ENCODE measurements around the gene E2F3. TPM values are rescaled to one million over a fixed set of nuclear protein-coding genes. Genes with fewer than 3 reads are reported as not detected.

Gene E2F3
- total and polyA plus RNA-seq, 2 donors (not counting 3 experiments of a cell fraction or from before 2014, with no cell fraction given) = 8.6 to 22.0 TPM

GRCh38 chr6:20486641-20487040, 85.0 kb downstream of the E2F3 start:
- Histone ChIP-seq H3K9ac (replicated peaks; ENCODE audit: extremely low read depth, insufficient read depth, low read length) (no peak overlapping the region), H3K4me3 (replicated peaks in 1 of 3; ENCODE audit: insufficient read depth in 1 of 3, low read depth in 1 of 3, low read length in 3 of 3) (no peak overlapping the region), H3K9me1 (replicated peaks; ENCODE audit: control insufficient read depth, extremely low read depth, insufficient read depth, low read length) (peaks cover 3% of the 10 kb centered on the region), H3K4me1 (ENCODE audit: control insufficient read depth, extremely low read depth, insufficient read depth, low read length) (peaks cover 4% of the 10 kb centered on the region), H3K27me3 (ENCODE audit: control insufficient read depth in 2 of 2, insufficient read depth in 2 of 2, low read length in 2 of 2) (no peaks in the 10 kb centered on the region), H3K4me2 (ENCODE audit: insufficient read depth, low read length) (no peak overlapping the region), H3K27ac (ENCODE audit: insufficient read depth, low read depth, low read length) (no peak overlapping the region), H3K36me3 (ENCODE audit: control insufficient read depth in 2 of 2, extremely low read depth in 1 of 2, insufficient read depth in 2 of 2, low read length in 2 of 2) (peaks cover 14 to 17% of the 10 kb centered on the region in 2 experiments), H2AFZ (ENCODE audit: low read depth, low read length) (no peak overlapping the region), H3K9me3 (replicated peaks; ENCODE audit: control insufficient read depth, insufficient read depth, low read length) (no peaks in the 10 kb centered on the region), H4K20me1 (replicated peaks; ENCODE audit: control insufficient read depth, extremely low read depth, insufficient read depth, low read length) (no peaks in the 10 kb centered on the region), H3K79me2 (ENCODE audit: control insufficient read depth, insufficient read depth, low read length) (peaks cover 1% of the 10 kb centered on the region)
- TF ChIP-seq POLR2A (IDR thresholded peaks at IDR 0.05; ENCODE audit: low read depth, low read length) (no peak), JUN (IDR thresholded peaks at IDR 0.05; ENCODE audit: borderline replicate concordance, insufficient read depth, insufficient read length, low read depth) (no peak), MAX (IDR thresholded peaks at IDR 0.05; ENCODE audit: insufficient read depth, insufficient read length) (no peak)
- ChIA-PET POLR2A (no interaction called here), CTCF (no interaction called here)
- FAIRE-seq (no peak), DNase-seq (ENCODE audit: low read depth, low spot score) (no peak)
- dilution Hi-C loops (cut with MboI; ENCODE audit: extremely low pct_ligation_motif_present, low sequenced_read_pairs) = no loop called here
- intact Hi-C loops (cut with micrococcal nuclease) = loop anchor here (1.0 kb wide), 1 partner anchor 11 kb away; no protein-coding TSS in a partner anchor
- BruUV-seq (replicated peaks) = no TSS peak

DNA sequence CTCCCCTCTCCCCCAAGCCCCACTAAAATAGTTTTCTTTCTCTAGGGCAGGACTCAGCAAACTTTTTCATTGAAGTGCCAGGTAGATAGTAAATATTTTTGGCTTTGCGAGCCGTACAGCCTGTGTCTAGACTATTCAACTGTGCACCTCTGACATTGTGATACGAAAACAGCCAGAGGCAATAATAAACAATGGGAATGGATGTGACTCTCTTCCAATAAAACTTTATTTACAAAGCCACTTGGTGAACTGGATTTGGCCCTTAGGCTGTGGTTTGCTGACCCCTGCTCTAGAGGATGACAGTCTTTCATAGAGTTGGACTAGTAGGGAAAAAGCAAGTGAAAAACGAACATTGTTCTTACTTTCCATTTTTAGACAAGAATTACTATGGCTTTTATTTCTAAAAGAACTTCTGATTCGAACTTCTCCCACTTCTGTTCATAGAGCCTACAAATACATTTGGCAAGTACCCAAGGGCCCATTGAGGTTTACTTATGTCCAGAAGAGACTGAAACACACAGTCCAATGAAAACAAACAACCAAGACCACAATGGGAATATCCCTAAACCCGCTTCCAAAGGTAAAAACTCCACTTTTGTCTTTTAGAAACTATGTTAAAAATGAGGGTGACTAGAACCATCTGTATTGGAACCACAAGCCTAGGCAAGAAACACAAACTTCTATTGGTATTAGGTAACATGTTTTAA, 86.1 kb downstream of the E2F3 start:
- no peak overlapping the region for H3K4me3 ChIP-seq (replicated peaks in 1 of 3; ENCODE audit: insufficient read depth in 1 of 3, low read depth in 1 of 3, low read length in 3 of 3)
- H3K4me2 ChIP-seq (ENCODE audit: insufficient read depth, low read length) = no peak overlapping the region
- dilution Hi-C loops (cut with MboI; ENCODE audit: extremely low pct_ligation_motif_present, low sequenced_read_pairs) (no loop called here), intact Hi-C loops (cut with micrococcal nuclease) (loop anchor here (1.0 kb wide), 1 partner anchor 9 kb away; no protein-coding TSS in a partner anchor)
- H3K36me3 ChIP-seq (ENCODE audit: control insufficient read depth in 2 of 2, extremely low read depth in 1 of 2, insufficient read depth in 2 of 2, low read length in 2 of 2) = peaks cover 11 to 16% of the 10 kb centered on the region in 2 experiments
- H3K9me3 ChIP-seq (replicated peaks; ENCODE audit: control insufficient read depth, insufficient read depth, low read length) = no peaks in the 10 kb centered on the region
- peaks cover 4% of the 10 kb centered on the region for H3K4me1 ChIP-seq (ENCODE audit: control insufficient read depth, extremely low read depth, insufficient read depth, low read length)
- no peak for TF ChIP-seq EZH2 (IDR thresholded peaks at IDR 0.05; ENCODE audit: borderline replicate concordance, low read depth, low read length, severe bottlenecking)
- no peak for TF ChIP-seq POLR2AphosphoS5 (IDR thresholded peaks at IDR 0.05; ENCODE audit: insufficient read depth, low read depth, low read length)
- TF ChIP-seq, protein P1, sequence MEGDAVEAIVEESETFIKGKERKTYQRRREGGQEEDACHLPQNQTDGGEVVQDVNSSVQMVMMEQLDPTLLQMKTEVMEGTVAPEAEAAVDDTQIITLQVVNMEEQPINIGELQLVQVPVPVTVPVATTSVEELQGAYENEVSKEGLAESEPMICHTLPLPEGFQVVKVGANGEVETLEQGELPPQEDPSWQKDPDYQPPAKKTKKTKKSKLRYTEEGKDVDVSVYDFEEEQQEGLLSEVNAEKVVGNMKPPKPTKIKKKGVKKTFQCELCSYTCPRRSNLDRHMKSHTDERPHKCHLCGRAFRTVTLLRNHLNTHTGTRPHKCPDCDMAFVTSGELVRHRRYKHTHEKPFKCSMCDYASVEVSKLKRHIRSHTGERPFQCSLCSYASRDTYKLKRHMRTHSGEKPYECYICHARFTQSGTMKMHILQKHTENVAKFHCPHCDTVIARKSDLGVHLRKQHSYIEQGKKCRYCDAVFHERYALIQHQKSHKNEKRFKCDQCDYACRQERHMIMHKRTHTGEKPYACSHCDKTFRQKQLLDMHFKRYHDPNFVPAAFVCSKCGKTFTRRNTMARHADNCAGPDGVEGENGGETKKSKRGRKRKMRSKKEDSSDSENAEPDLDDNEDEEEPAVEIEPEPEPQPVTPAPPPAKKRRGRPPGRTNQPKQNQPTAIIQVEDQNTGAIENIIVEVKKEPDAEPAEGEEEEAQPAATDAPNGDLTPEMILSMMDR (IDR thresholded peaks at IDR 0.05; ENCODE audit: extremely low read depth in 1 of 2, insufficient read depth in 1 of 2, low read depth in 1 of 2, low read length in 2 of 2) = no peak
- no peak for TF ChIP-seq GATA2 (IDR thresholded peaks at IDR 0.05; ENCODE audit: insufficient read depth, insufficient read length, low read depth, low read length)
- TF ChIP-seq MYC (IDR thresholded peaks at IDR 0.05; ENCODE audit: low read depth, low read length) = no peak
- TF ChIP-seq POLR2A (IDR thresholded peaks at IDR 0.05; ENCODE audit: low read depth, low read length) = no peak
- no peak for TF ChIP-seq MAX (IDR thresholded peaks at IDR 0.05; ENCODE audit: insufficient read depth, insufficient read length)
- no peak for TF ChIP-seq FOS (IDR thresholded peaks at IDR 0.05; ENCODE audit: borderline replicate concordance, insufficient read depth, low read length)
- ChIA-PET CTCF (no interaction called here), POLR2A (no interaction called here)
- no peak for FAIRE-seq
- BruUV-seq (replicated peaks) = no TSS peak
- H3K27ac ChIP-seq (ENCODE audit: insufficient read depth, low read depth, low read length) = no peak overlapping the region
- no peak overlapping the region for H3K9ac ChIP-seq (replicated peaks; ENCODE audit: extremely low read depth, insufficient read depth, low read length)
- H3K9me1 ChIP-seq (replicated peaks; ENCODE audit: control insufficient read depth, extremely low read depth, insufficient read depth, low read length) = peaks cover 3% of the 10 kb centered on the region
- H2AFZ ChIP-seq (ENCODE audit: low read depth, low read length) = no peak overlapping the region
- H4K20me1 ChIP-seq (replicated peaks; ENCODE audit: control insufficient read depth, extremely low read depth, insufficient read depth, low read length) = no peaks in the 10 kb centered on the region
- H3K79me2 ChIP-seq (ENCODE audit: control insufficient read depth, insufficient read depth, low read length) = no peaks in the 10 kb centered on the region
- no peak for DNase-seq (ENCODE audit: low read depth, low spot score)
- no peaks in the 10 kb centered on the region for H3K27me3 ChIP-seq (ENCODE audit: control insufficient read depth in 2 of 2, insufficient read depth in 2 of 2, low read length in 2 of 2)
